ENCODE measurements around the gene MITF.
"Not testable (repeated sequence)": the region's sequence is repeated elsewhere in the genome, so short reads cannot be mapped to it uniquely, and the experiment has no call there.

MITF gene

GRCh38 chr3:69787436-69788168, 48.3 kb downstream of the MITF start:
- no peak for DNase-seq

GRCh38 chr3:69791106-69791505, 51.8 kb downstream of the MITF start:
- ATAC-seq (no peak), DNase-seq (no peak)

More at GRCh38 chr3:69787436-69788168, 48.3 kb downstream of the MITF start:
- ATAC-seq = no peak

- ATAC-seq = no peak
- DNase-seq = no peak
Measured at GRCh38 chr3:69791919-69792399, 52.7 kb downstream of the MITF start.

GRCh38 chr3:69796126-69796525, 56.9 kb downstream of the MITF start:
- ATAC-seq, DNase-seq: not testable (repeated sequence)

GRCh38 chr3:69803681-69804270, 64.5 kb downstream of the MITF start:
- ATAC-seq (no peak), DNase-seq (no peak)

- DNase-seq (no peak), ATAC-seq (no peak)
Measured at GRCh38 chr3:69805491-69805890, 66.2 kb downstream of the MITF start.

DNA sequence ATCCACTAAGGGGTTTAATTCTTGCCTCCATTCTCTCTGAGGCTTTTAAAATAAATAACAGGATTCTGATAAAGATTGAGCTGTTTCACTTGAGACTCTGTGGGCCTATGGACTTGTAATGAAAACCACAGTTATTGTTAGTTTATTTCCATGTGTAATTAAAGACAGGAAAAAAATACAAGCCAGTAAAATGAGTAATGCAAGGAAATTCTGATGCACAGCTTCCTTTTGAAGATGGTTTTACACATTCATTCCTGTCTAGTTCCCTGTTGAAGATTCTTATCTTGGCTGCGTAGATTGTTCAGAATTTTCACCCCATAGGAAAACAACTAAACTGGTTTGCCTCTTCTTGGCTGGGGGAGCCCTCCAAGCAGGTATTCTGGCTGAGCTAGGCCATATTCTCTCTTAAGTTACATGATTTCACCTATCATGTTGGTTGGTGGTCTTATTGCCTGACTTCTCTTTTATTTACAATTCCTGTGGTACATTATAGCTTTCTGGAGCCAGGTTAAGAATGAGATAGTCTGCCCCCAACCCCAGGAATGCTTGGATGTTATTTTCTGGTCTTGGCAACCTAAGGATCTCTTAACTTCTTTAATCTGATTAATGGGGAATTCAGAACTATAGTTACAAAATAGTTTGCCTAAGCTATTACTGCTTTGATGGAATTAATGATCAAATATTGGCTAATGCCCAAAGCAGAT, 67.6 kb downstream of the MITF start:
- DNase-seq = no peak
- no peak for ATAC-seq

DNA sequence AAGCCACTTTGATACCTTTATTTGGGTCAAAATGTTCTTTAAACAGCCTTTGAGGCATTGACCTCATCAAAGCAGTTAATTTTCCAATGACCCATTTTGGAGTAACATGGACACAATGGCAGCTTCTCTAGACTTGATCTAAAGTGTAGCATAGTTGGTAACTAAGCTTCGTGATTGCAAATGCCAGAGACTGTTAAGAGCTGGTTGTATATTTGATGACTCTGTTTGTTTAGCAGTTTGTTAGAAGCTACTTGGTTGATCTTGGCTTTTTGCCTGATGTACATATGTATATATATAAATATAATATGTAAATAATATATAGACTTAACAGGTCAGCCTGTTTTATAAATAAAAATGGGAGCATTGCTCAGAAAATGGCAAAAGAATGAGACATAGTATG, 68.4 kb downstream of the MITF start:
- DNase-seq = no peak
- no peak for ATAC-seq

- no peak for ATAC-seq
- no peak for DNase-seq
Measured at GRCh38 chr3:69809076-69809835, 70.0 kb downstream of the MITF start.

DNA sequence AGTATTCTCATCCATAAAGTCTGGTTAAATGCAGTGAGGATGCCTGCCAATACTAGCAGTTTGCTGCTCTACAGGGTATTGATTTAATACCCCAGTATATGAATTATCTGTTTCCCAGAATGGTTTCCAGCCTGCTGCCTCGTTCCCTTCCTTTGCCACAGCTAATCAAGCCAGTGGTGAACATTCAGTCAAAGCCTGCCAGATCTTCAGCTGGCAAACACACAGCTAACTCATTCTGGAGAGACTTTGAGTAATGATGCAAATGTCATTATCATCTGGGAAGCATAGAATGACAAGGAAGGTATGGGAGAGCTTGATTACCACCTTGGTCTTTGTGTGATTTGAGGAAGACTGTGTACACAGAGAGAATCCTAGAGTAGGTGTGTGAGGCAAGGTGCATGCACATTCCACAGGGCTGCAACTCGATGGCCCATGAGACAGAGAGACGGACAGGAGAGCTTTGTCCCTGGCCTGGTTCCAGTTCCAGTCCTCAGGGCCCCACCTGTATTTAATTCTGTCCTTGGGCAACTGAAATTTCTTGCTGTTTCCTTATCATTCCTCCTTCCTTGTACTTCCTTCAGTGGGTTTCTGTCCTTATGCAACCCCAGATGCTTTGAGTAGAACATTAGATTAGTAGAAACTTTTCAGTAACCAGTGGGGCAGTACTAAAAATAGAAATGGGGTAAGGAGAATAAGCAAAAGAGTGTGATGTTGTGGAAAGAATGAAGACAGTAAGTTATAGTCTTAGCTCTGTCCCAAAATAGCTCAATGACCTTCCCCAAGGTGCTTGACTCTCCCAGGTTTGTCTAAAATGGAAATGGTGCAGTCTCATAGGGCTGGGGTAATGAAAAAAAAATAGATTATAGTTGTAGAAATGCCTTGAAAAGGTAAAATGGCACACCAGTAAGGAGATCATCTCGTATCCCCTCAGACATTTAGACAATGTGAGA, 72.5 kb downstream of the MITF start:
- ATAC-seq = no peak
- DNase-seq = no peak

DNA sequence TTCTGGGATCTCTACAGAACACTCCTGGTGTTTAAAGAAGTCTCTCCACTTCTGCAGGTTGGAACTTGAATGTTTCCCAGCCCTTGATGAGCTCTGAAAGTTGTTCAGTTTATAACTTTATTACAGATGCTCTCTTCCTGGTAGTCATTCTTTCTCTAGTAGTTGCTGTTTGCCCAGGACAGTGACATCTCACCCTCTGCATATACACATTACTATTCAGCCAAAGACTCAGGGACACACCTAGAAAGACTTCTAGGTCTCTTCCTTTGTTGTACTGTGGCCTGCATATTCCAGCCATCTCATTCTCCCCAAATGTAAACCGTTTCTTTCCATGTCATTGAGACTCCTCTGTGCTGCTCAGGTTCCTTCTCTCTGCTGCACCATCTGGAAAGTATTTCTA, 76.7 kb downstream of the MITF start:
- DNase-seq (no peak), ATAC-seq (no peak)

GRCh38 chr3:69817988-69818387, 78.7 kb downstream of the MITF start:
- DNase-seq (no peak), ATAC-seq (no peak)

GRCh38 chr3:69819282-69819681, 80.0 kb downstream of the MITF start:
- ATAC-seq = no peak
- DNase-seq = no peak

GRCh38 chr3:69821133-69821532, 81.9 kb downstream of the MITF start:
- ATAC-seq (no peak), DNase-seq (no peak)

GRCh38 chr3:69823743-69824142, 84.5 kb downstream of the MITF start:
- ATAC-seq (no peak), DNase-seq (no peak)

GRCh38 chr3:69825446-69825845, 86.2 kb downstream of the MITF start:
- ATAC-seq (no peak), DNase-seq (no peak)

DNA sequence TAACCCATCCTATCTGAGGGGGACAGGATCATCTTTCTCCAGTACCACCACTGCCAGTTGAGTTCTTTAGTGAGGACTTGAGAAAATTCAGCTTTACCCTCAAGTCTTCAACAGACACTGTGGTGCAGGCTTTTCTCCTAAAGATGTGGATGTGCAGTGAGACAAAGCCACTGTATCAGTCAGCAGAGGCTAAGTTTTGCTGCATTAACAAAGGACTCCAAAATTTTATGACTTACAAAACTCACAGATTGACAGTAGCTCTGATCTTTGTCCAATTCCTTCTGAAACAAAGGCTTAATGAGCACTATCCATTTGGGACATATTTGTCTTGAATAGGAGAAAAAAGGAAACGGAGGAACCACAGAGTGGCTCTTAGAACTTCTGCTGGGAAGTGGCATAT, 87.9 kb downstream of the MITF start:
- ATAC-seq (no peak), DNase-seq (no peak)

DNA sequence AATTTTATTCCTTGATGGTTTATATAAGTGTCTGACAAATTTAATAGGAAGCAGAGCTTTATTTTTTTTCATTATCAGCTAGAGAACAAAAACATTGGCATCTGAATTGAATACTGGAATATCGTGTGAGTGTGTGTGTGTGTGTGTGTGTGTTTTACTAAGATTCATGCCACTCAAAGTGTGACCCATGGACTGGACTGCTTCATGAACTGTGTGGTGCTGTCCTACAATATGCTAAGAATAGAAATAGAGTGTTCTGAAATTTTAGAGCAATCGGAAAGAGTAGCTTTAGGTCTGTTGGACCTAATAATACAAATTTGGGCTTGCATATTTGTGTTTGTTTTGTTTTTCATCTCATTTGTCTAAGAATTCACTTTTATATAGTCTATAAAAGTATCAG, 89.6 kb downstream of the MITF start:
- DNase-seq = no peak

GRCh38 chr3:69830147-69830546, 90.9 kb downstream of the MITF start:
- DNase-seq = no peak
- ATAC-seq = no peak

More for the DNA sequence above, 89.6 kb downstream of the MITF start:
- ATAC-seq = no peak

GRCh38 chr3:69831737-69832136, 92.5 kb downstream of the MITF start:
- DNase-seq = no peak
- no peak for ATAC-seq

GRCh38 chr3:69833591-69833990, 94.3 kb downstream of the MITF start:
- DNase-seq = no peak
- ATAC-seq = no peak

Data from stimulated activated naive CD8-positive, alpha-beta T cell treated with anti-CD3 and anti-CD28 coated beads, Interleukin-15, Interleukin-2, amounts not matched to agents 100 U/mL and 50 U/mL, for 24 hours (primary cell).